GM18861 (cell line): ENCODE data around the gene DLL4.

Experiments
- ATAC-seq: cut with Tn5 transposase; IDR thresholded peaks from one replicate; pipeline ENCODE4 v1.9.1; 2021; ENCODE audit not compliant: unreplicated experiment

DLL4 gene

GRCh38 chr15:40926659-40927494, 2.3 kb upstream of the DLL4 start:
- ATAC-seq = no peak

- no peak for ATAC-seq
Observed at GRCh38 chr15:40927495-40927872, 1.7 kb upstream of the DLL4 start.

- no peak for ATAC-seq
Observed at GRCh38 chr15:40927873-40928806, 1.0 kb upstream of the DLL4 start.

GRCh38 chr15:40929660-40930429, 705 bp downstream of the DLL4 start:
- no peak for ATAC-seq

GRCh38 chr15:40930430-40931299, 1.5 kb downstream of the DLL4 start:
- ATAC-seq = no peak

- ATAC-seq = no peak
Observed at GRCh38 chr15:40931300-40932142, 2.4 kb downstream of the DLL4 start.

GRCh38 chr15:40932156-40932555, 3.0 kb downstream of the DLL4 start:
- ATAC-seq = no peak

- no peak for ATAC-seq
Observed at GRCh38 chr15:40932649-40933516, 3.7 kb downstream of the DLL4 start.

GRCh38 chr15:40933517-40933902, 4.4 kb downstream of the DLL4 start:
- ATAC-seq = no peak

- no peak for ATAC-seq
Observed at GRCh38 chr15:40934457-40934856, 5.3 kb downstream of the DLL4 start.

GRCh38 chr15:40936234-40936708, 7.1 kb downstream of the DLL4 start:
- no peak for ATAC-seq

- no peak for ATAC-seq
Observed at GRCh38 chr15:40936709-40937666, 7.8 kb downstream of the DLL4 start.

GRCh38 chr15:40937762-40938535, 8.8 kb downstream of the DLL4 start:
- no peak for ATAC-seq

GRCh38 chr15:40938536-40938870, 9.4 kb downstream of the DLL4 start:
- ATAC-seq = no peak

GRCh38 chr15:40940296-40940801, 11.2 kb downstream of the DLL4 start:
- no peak for ATAC-seq

GRCh38 chr15:40941068-40941527, 12.0 kb downstream of the DLL4 start:
- ATAC-seq = no peak
